ENCODE data around the gene MVB12A.

MVB12A gene

GRCh38 chr19:17405250-17406045 lies 14.4 kb upstream of the MVB12A start, which contains the start of gene BST2:
Gene BST2 (minus strand): TSS chr19:17405630. CDS start chr19:17405575, 55 bp downstream.
- DNase-seq (ENCODE audit: low spot score), result peak; percentile 74

- DNase-seq (ENCODE audit: low spot score), result no peak
Measured at GRCh38 chr19:17406046-17406886, 13.6 kb upstream of the MVB12A start.

- no peak for DNase-seq (ENCODE audit: low spot score)
Measured at GRCh38 chr19:17406887-17407196, 13.0 kb upstream of the MVB12A start.

GRCh38 chr19:17409990-17410389 lies 9.9 kb upstream of the MVB12A start:
- no peak for DNase-seq (ENCODE audit: low spot score)

GRCh38 chr19:17411801-17412200 lies 8.0 kb upstream of the MVB12A start:
- DNase-seq (ENCODE audit: low spot score), result no peak

- no peak for DNase-seq (ENCODE audit: low spot score)
Measured at GRCh38 chr19:17414097-17414496, 5.8 kb upstream of the MVB12A start.

GRCh38 chr19:17415121-17415520 lies 4.7 kb upstream of the MVB12A start:
- no peak for DNase-seq (ENCODE audit: low spot score)

GRCh38 chr19:17418710-17419109 lies 1.1 kb upstream of the MVB12A start:
- DNase-seq (ENCODE audit: low spot score), result no peak

- DNase-seq (ENCODE audit: low spot score), result no peak
Measured at GRCh38 chr19:17419154-17419620, 660 bp upstream of the MVB12A start.

- DNase-seq (ENCODE audit: low spot score), result peak; percentile 23
Measured at GRCh38 chr19:17420475-17420924, 653 bp downstream of the MVB12A start.

- DNase-seq (ENCODE audit: low spot score), result no peak
Measured at GRCh38 chr19:17421942-17422341, 2.1 kb downstream of the MVB12A start.

GRCh38 chr19:17423429-17424208 lies 3.8 kb downstream of the MVB12A start:
- no peak for DNase-seq (ENCODE audit: low spot score)

- no peak for DNase-seq (ENCODE audit: low spot score)
Measured at GRCh38 chr19:17424743-17425365, 5.0 kb downstream of the MVB12A start.

GRCh38 chr19:17429641-17430113 lies 9.8 kb downstream of the MVB12A start:
- no peak for DNase-seq (ENCODE audit: low spot score)

GRCh38 chr19:17431417-17431816 lies 11.6 kb downstream of the MVB12A start:
- DNase-seq (ENCODE audit: low spot score), result no peak

GRCh38 chr19:17435218-17435617 lies 15.4 kb downstream of the MVB12A start:
- no peak for DNase-seq (ENCODE audit: low spot score)

- DNase-seq (ENCODE audit: low spot score), result no peak
Measured at GRCh38 chr19:17436094-17436873, 16.4 kb downstream of the MVB12A start.

- no peak for DNase-seq (ENCODE audit: low spot score)
Measured at GRCh38 chr19:17436874-17437267, 17.0 kb downstream of the MVB12A start.

- DNase-seq (ENCODE audit: low spot score), result peak; percentile 13
Measured at GRCh38 chr19:17441241-17442021, 21.6 kb downstream of the MVB12A start.
